Activated T-cell treated with anti-CD3 and anti-CD28 coated beads, Interleukin-2, amount 50 U/mL, for 24 hours (primary cell): ENCODE measurements around the gene PRLR.
"Not testable (repeated sequence)": the region's sequence is repeated elsewhere in the genome, so short reads cannot be mapped to it uniquely, and the experiment has no call there.

Experiments used
- DNase-seq: peaks from one replicate; pipeline ENCODE4 v3.0.0-alpha.2; 2020
- H3K27ac Mint-ChIP-seq: 2 replicates; pipeline ENCODE4 v1.8.0; 2020; ENCODE audit warnings: mild to moderate bottlenecking, mixed read lengths
- H3K27me3 Mint-ChIP-seq: 2 replicates; pipeline ENCODE4 v1.8.0; 2020; ENCODE audit warnings: mixed read lengths
- H3K36me3 Mint-ChIP-seq: 2 replicates; pipeline ENCODE4 v1.8.0; 2020; ENCODE audit warnings: low read depth, mixed read lengths
- H3K4me1 Mint-ChIP-seq: 2 replicates; pipeline ENCODE4 v1.8.0; 2020; ENCODE audit warnings: low read depth, mixed read lengths
- H3K4me3 Mint-ChIP-seq: 2 replicates; pipeline ENCODE4 v1.8.0; 2020; ENCODE audit warnings: mild to moderate bottlenecking, moderate library complexity, mixed read lengths
- H3K9me3 Mint-ChIP-seq: 2 replicates; pipeline ENCODE4 v1.8.0; 2020; ENCODE audit warnings: mixed read lengths

Gene PRLR

DNA sequence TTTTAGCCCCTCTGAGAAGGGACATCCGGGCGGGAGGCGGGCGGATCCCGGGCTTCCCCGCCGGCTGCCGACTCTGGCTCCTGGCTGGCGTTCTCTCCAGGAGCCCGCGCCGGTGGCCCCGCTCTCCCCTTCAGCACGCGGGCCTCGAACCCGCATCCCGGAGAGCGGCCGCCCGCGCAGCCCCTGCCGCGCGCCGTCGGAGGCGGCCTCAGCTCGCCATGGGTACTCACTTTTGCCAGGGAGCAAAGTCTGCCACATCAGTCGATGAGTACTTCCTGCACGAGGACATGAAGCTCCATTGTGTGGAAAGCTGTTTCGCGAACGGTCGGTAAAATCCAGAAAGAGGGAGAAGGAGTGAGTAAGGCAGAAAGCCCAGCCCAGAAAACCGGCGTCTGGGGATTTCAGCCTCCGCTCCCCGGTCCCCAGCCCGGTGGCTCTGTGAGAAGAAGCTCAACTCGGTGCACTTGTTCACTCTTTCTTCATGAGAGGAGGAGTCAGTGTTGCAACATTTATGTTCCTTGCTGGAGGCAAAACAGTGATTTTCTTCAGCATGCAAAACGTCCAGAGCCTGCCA, at the start of gene PRLR:
PRLR (minus strand) TSS at position 450 of the 574 bp plus-strand sequence. CDS start 140,867 bp downstream, outside the sequence.
- H3K27me3 Mint-ChIP-seq: peaks cover 77% of the 10 kb centered on the region
- H3K27ac Mint-ChIP-seq: no peak within 1 kb of the TSS
- H3K9me3 Mint-ChIP-seq: no peaks in the 10 kb centered on the region
- H3K36me3 Mint-ChIP-seq: no peaks in the 10 kb centered on the region
- peak; percentile 32 for DNase-seq
- H3K4me1 Mint-ChIP-seq: peaks cover 13% of the 10 kb centered on the region
- peak within 1 kb of the TSS; percentile 60 for H3K4me3 Mint-ChIP-seq

DNA sequence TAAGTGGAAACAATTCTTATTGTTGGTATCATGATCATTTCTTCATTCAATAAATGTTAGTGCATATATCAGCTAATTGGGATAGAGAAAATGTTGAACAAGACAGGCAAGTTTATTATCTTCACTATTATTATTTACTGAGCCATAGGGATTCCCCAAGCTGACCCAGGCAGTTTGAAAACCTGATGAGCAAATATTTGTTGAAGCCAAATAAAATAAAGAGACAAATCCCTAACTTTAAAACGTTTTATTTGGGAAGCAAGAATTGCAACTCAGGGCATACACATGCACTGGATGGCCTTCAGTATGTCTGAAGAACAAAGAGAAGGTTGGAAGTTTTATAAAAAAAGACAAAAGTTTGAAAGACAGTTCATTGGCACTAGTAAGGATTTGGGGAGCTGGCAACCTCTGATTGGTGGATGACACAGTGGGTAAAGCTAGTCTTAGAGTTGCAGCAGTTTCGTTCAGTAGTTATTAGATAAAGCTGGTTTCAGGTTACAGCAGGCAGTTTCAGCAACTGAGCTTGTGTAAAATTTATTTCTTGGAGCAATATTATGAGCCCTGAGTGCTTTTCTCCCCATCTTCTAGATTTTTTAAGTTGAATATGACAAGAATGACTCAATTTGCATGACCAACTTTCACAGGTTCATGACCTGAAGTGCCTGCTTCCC, 44.7 kb upstream of the PRLR start:
- no peak for DNase-seq
- no peaks in the 10 kb centered on the region for H3K36me3 Mint-ChIP-seq
- no peaks in the 10 kb centered on the region for H3K9me3 Mint-ChIP-seq
- peaks cover 15% of the 10 kb centered on the region for H3K27me3 Mint-ChIP-seq
- no peak overlapping the region for H3K4me3 Mint-ChIP-seq
- H3K27ac Mint-ChIP-seq: no peak overlapping the region
- no peaks in the 10 kb centered on the region for H3K4me1 Mint-ChIP-seq

DNA sequence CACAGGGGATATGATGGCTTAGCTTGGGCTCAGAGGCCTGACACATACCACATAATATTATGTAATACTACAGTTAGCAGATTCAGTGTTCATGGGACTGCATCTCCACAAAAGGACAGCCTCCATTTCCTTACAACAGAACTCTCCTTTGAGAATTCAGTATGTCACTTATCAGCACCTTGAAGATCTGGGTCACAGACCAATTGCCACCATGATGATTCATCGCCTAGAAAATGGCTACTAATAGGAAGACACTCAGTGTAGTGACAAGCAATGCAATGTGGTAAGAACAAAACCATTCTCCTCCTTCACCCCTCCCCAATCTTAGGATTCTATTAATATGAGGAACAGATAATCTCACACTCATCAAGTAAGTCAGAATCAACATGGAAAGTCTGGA, 38.7 kb upstream of the PRLR start:
- peaks cover 6% of the 10 kb centered on the region for H3K27me3 Mint-ChIP-seq
- H3K27ac Mint-ChIP-seq: no peak overlapping the region
- H3K36me3 Mint-ChIP-seq: no peaks in the 10 kb centered on the region
- DNase-seq: no peak
- no peaks in the 10 kb centered on the region for H3K4me1 Mint-ChIP-seq
- H3K4me3 Mint-ChIP-seq: no peak overlapping the region
- H3K9me3 Mint-ChIP-seq: no peaks in the 10 kb centered on the region

DNA sequence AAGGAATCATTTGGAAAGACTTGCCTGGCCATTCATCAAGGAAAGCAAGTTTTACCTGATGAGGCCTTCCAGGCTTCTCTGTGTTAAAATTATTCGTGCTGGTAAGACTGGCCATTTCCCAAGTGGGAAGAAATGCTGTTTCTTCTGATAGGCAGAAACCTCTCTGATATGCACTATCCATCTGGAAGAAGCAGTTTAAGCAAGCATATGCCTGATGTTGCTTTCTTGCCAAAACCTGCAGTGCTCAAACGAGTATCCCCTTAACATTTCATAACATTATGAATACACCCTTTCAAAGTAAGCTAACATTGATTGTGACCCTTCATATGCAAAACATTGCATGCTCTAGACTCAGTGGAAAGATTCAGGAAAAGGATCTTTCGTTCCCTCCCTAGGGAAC, 36.0 kb upstream of the PRLR start:
- Mint-ChIP-seq H3K36me3 (no peaks in the 10 kb centered on the region), H3K4me3 (no peak overlapping the region)

GRCh38 chr5:35264509-35264908, 34.2 kb upstream of the PRLR start:
- H3K4me1 Mint-ChIP-seq: no peaks in the 10 kb centered on the region
- no peak overlapping the region for H3K4me3 Mint-ChIP-seq
- peaks cover 17% of the 10 kb centered on the region for H3K27me3 Mint-ChIP-seq
- H3K9me3 Mint-ChIP-seq: no peaks in the 10 kb centered on the region
- no peak for DNase-seq
- H3K27ac Mint-ChIP-seq: no peak overlapping the region
- no peaks in the 10 kb centered on the region for H3K36me3 Mint-ChIP-seq

More for the DNA sequence above, 36.0 kb upstream of the PRLR start:
- Mint-ChIP-seq H3K27ac (no peak overlapping the region), H3K4me1 (no peaks in the 10 kb centered on the region), H3K27me3 (peaks cover 10% of the 10 kb centered on the region), H3K9me3 (no peaks in the 10 kb centered on the region)
- no peak for DNase-seq

GRCh38 chr5:35263266-35263877, 33.1 kb upstream of the PRLR start:
- no peak for DNase-seq
- Mint-ChIP-seq H3K4me3 (no peak overlapping the region), H3K27me3 (peaks cover 19% of the 10 kb centered on the region), H3K9me3 (no peaks in the 10 kb centered on the region), H3K4me1 (no peaks in the 10 kb centered on the region), H3K27ac (no peak overlapping the region), H3K36me3 (no peaks in the 10 kb centered on the region)

DNA sequence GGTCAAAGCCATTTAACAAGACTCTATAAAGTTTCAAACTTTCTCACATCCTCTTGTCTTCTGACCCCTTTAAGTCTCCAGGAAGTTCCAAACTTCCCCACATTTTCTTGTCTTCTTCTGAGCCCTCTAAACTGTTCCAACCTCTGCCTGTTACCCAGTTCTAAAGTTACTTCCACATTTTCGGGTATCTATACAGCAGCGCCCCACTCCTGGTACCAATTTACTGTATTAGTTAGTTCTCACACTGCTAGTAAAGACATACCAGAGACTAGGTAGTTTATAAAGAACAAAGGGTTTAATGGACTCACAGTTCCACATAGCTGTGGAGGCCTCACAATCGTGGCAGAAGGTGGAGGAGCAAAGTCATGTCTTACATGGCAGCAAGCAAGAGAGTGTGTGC, 23.3 kb upstream of the PRLR start:
- H3K4me3 Mint-ChIP-seq: no peak overlapping the region
- no peak for DNase-seq
- H3K4me1 Mint-ChIP-seq: peaks cover 2% of the 10 kb centered on the region
- H3K27ac Mint-ChIP-seq: no peak overlapping the region
- H3K9me3 Mint-ChIP-seq: peaks cover 18% of the 10 kb centered on the region
- no peaks in the 10 kb centered on the region for H3K36me3 Mint-ChIP-seq
- H3K27me3 Mint-ChIP-seq: no peaks in the 10 kb centered on the region

DNA sequence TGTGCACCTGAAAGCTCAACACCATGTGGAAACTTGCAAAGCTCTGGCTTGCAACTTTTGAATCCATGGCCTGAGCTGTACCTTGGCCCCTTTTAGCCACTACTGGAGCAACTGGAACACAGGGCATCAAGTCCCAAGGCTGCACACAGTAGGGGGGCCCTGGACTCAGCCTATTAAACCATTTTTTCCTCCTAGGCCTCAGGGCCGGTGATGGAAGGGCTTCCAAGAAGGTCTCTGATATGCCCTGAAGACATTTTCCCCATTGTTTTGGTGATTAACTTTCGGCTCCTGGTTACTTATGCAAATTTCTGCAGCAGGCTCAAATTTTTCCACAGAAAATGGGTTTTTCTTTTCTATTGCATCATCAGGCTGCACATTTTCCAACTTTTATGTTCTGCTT, 22.7 kb upstream of the PRLR start:
- H3K27ac Mint-ChIP-seq: no peak overlapping the region
- H3K36me3 Mint-ChIP-seq: no peaks in the 10 kb centered on the region
- peaks cover 18% of the 10 kb centered on the region for H3K9me3 Mint-ChIP-seq
- H3K4me3 Mint-ChIP-seq: no peak overlapping the region
- no peak for DNase-seq
- H3K4me1 Mint-ChIP-seq: peaks cover 2% of the 10 kb centered on the region
- H3K27me3 Mint-ChIP-seq: no peaks in the 10 kb centered on the region

- Mint-ChIP-seq H3K4me1 (peaks cover 2% of the 10 kb centered on the region), H3K36me3 (no peaks in the 10 kb centered on the region), H3K9me3 (peaks cover 9% of the 10 kb centered on the region), H3K27me3 (peaks cover 13% of the 10 kb centered on the region), H3K4me3 (no peak overlapping the region), H3K27ac (no peak overlapping the region)
- no peak for DNase-seq
Observed at GRCh38 chr5:35248843-35249780, 18.8 kb upstream of the PRLR start.

DNA sequence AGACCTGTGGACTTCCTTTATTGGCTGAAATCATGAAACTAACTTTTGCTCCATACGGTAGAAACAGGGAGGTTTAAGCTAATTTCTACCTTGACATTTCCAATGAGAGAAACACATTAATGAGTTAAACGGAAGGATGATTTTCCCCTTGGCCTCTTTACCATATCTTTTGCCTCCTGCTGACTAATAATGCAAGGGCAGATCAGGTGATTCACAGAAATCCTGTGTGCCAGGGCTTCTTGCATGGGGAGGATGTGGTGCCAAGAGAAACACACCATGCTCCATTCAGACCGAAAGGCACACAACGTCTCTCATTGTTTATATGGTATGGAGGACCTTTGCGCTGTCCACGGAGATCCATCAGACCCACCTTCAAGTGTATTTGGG, 17.4 kb upstream of the PRLR start:
- H3K4me3 Mint-ChIP-seq: no peak overlapping the region
- H3K4me1 Mint-ChIP-seq: peaks cover 2% of the 10 kb centered on the region
- peaks cover 19% of the 10 kb centered on the region for H3K27me3 Mint-ChIP-seq
- no peak overlapping the region for H3K27ac Mint-ChIP-seq
- H3K9me3 Mint-ChIP-seq: no peaks in the 10 kb centered on the region
- DNase-seq: no peak
- no peaks in the 10 kb centered on the region for H3K36me3 Mint-ChIP-seq

DNA sequence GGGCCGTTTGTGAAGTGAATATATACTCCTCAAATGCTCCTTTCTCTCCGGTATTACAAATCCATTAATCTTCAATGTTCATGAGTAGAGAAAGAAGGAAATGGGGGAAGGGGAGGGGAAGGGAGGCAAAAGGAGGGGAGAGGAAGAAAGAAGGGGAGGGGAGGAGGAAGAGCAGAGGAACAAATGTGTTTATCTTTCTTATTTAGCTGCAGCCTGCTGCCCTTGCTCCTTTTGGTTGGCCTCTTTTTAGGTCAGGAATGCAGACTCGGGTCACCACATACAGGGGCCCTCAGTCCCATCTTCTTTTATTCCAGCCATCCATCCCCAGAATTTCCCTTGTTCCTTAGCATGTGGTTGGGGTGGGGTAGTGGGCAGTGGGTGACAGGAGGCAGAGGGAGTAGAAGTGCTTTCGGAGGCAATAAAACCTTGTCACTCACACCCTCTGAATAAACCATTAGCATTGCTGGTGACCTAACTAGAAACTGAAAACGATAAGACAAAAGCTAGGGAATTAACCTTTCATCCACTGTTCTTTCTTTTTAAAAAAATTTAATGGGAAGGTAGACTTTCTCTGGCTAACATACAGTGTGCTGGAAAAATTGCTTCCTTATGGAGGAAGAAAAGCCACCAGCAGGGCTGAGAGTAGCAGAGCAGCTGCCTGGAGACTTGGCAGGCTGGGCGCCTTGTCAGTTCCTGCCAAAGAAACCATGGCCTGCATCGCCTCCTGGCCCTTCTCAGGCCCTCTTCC, 16.8 kb upstream of the PRLR start:
- Mint-ChIP-seq H3K4me3 (no peak overlapping the region), H3K9me3 (no peaks in the 10 kb centered on the region), H3K4me1 (peaks cover 2% of the 10 kb centered on the region), H3K27me3 (peaks cover 25% of the 10 kb centered on the region), H3K27ac (no peak overlapping the region), H3K36me3 (no peaks in the 10 kb centered on the region)
- no peak for DNase-seq

- Mint-ChIP-seq H3K36me3 (no peaks in the 10 kb centered on the region), H3K4me3 (no peak overlapping the region), H3K27me3 (peaks cover 28% of the 10 kb centered on the region), H3K9me3 (no peaks in the 10 kb centered on the region), H3K27ac (no peak overlapping the region), H3K4me1 (peaks cover 2% of the 10 kb centered on the region)
- no peak for DNase-seq
Observed at GRCh38 chr5:35246411-35246810, 16.1 kb upstream of the PRLR start.

- not testable (repeated sequence) for H3K4me3 Mint-ChIP-seq, H3K36me3 Mint-ChIP-seq, H3K4me1 Mint-ChIP-seq, H3K27ac Mint-ChIP-seq, DNase-seq, H3K9me3 Mint-ChIP-seq
- peaks cover 28% of the 10 kb centered on the region for H3K27me3 Mint-ChIP-seq
Observed at GRCh38 chr5:35245371-35245770, 15.1 kb upstream of the PRLR start.

DNA sequence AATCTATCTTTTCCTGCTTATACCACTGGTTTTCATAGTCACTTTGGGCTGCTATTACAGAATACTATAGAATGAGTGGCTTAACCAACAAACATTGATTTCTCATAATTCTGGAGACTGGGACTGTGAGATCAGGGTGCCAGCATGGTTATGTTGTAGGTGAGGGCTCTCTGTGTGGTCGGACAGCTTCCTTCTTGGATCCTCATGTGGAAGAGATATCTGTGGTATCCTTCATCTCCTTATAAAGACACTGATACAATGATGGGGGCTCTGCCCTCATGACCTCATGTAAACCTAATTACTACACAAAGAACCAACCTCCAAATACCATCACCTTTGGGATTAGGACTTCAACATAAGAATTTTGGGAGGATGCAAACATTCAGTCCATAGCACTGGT, 13.9 kb upstream of the PRLR start:
- no peak overlapping the region for H3K4me3 Mint-ChIP-seq
- H3K4me1 Mint-ChIP-seq: peaks cover under 1% of the 10 kb centered on the region
- no peaks in the 10 kb centered on the region for H3K36me3 Mint-ChIP-seq

More for the DNA sequence above, 13.9 kb upstream of the PRLR start:
- no peak overlapping the region for H3K27ac Mint-ChIP-seq
- H3K27me3 Mint-ChIP-seq: peaks cover 32% of the 10 kb centered on the region
- no peaks in the 10 kb centered on the region for H3K9me3 Mint-ChIP-seq
- no peak for DNase-seq
